H1 (cell line): Measurements from ENCODE around the gene TPBGL. TPM values are rescaled to one million over a fixed set of nuclear protein-coding genes. Genes with fewer than 3 reads are reported as not detected.

ENCODE experiments used
- CTCF ChIA-PET: fragments of 300-600 bp; sonication (Branson Sonifier 250); formaldehyde crosslinking; loops from one replicate; lab custom pipeline; 2021; ENCODE audit not compliant: partially characterized antibody; lab: Charles Lee
- POLR2A ChIA-PET: fragments of 300-600 bp; sonication (Branson Sonifier 250); formaldehyde crosslinking; loops from one replicate; lab custom pipeline; 2021; ENCODE audit warnings: inconsistent platforms; ENCODE audit not compliant: partially characterized antibody; lab: Charles Lee
- DNase-seq, 2 experiments: peaks; one replicate each; pipeline versions ENCODE4 v3.0.0 to v3.0.0-alpha.2; 2010 to 2022; ENCODE audit warnings: low spot score in 2 of 2, low read depth in 1 of 2, mixed read lengths in 1 of 2
- FAIRE-seq: peaks from 2 replicates; lab custom pipeline; 2011; peaks lifted over from hg19 to GRCh38; lab: Jason Lieb, UNC
- H2AFZ ChIP-seq: 2 replicates; pipeline ENCODE4 v1.8.1; 2012; ENCODE audit warnings: low read length, inconsistent platforms
- H2AK5ac ChIP-seq: 2 replicates; pipeline ENCODE4 v1.6.1; 2013; ENCODE audit warnings: low read depth, low read length
- H2BK120ac ChIP-seq: replicated peaks from 2 replicates; pipeline ENCODE3; 2013; ENCODE audit warnings: low read depth, low read length, inconsistent platforms
- H2BK12ac ChIP-seq: 2 replicates; pipeline ENCODE4 v1.6.1; 2013; ENCODE audit warnings: low read depth, low read length
- H2BK15ac ChIP-seq: 2 replicates; pipeline ENCODE4 v1.6.1; 2013; ENCODE audit warnings: low read length
- H2BK20ac ChIP-seq: 2 replicates; pipeline ENCODE4 v1.6.1; 2013; ENCODE audit warnings: low read length
- H2BK5ac ChIP-seq: 2 replicates; pipeline ENCODE4 v1.6.1; 2013; ENCODE audit warnings: low read depth, low read length
- H3K14ac ChIP-seq: 2 replicates; pipeline ENCODE4 v1.6.1; 2013; ENCODE audit warnings: inconsistent platforms; ENCODE audit not compliant: insufficient read length
- H3K18ac ChIP-seq: 2 replicates; pipeline ENCODE4 v1.6.1; 2013; ENCODE audit warnings: low read length; ENCODE audit errors: extremely low read depth
- H3K23ac ChIP-seq: 2 replicates; pipeline ENCODE4 v1.6.1; 2013; ENCODE audit warnings: inconsistent platforms; ENCODE audit not compliant: insufficient read length
- H3K23me2 ChIP-seq: 2 replicates; pipeline ENCODE4 v1.6.1; 2013; ENCODE audit warnings: low read depth, low read length
- H3K27ac ChIP-seq: 2 replicates; pipeline ENCODE4 v1.6.1; 2011; ENCODE audit warnings: low read depth, low read length, inconsistent platforms
- H3K27me3 ChIP-seq, 4 experiments: replicated peaks in 1 of 4; 1 replicate in 1 of 4; 2 replicates in 3 of 4; pipeline versions ENCODE4 v1.6.1 to v1.8.1; 2011 to 2013; ENCODE audit warnings: low read length in 3 of 4, mild to moderate bottlenecking in 3 of 4, inconsistent platforms in 2 of 4, mixed read lengths in 2 of 4, moderate library complexity in 1 of 4; ENCODE audit not compliant: control insufficient read depth in 3 of 4, insufficient read depth in 3 of 4; ENCODE audit errors: extremely low read depth in 1 of 4
- H3K36me3 ChIP-seq, 4 experiments: 2 replicates each; pipeline versions ENCODE4 v1.6.1 to v1.8.1; 2011 to 2013; ENCODE audit warnings: mild to moderate bottlenecking in 4 of 4, low read length in 3 of 4, moderate library complexity in 2 of 4, control low read depth in 1 of 4, inconsistent platforms in 1 of 4; ENCODE audit not compliant: insufficient read depth in 4 of 4, control insufficient read depth in 2 of 4
- H3K4ac ChIP-seq: replicated peaks from 2 replicates; pipeline ENCODE3; 2013; ENCODE audit warnings: low read length, low read depth, mixed read lengths, inconsistent platforms; ENCODE audit not compliant: insufficient read length
- H3K4me1 ChIP-seq, 4 experiments: replicated peaks in 1 of 4; 1 replicate in 1 of 4; 2 replicates in 3 of 4; pipeline versions ENCODE4 v1.6.1 to v1.8.1; 2011 to 2013; ENCODE audit warnings: low read length in 3 of 4, inconsistent platforms in 2 of 4, mixed read lengths in 1 of 4; ENCODE audit not compliant: insufficient read depth in 4 of 4, control insufficient read depth in 3 of 4
- H3K4me2 ChIP-seq, 2 experiments: 2 replicates each; pipeline versions ENCODE4 v1.6.1 to v1.8.1; 2011 to 2013; ENCODE audit warnings: low read depth in 2 of 2, low read length in 2 of 2, control low read depth in 1 of 2, inconsistent platforms in 1 of 2, mild to moderate bottlenecking in 1 of 2; ENCODE audit not compliant: insufficient read depth in 1 of 2
- H3K4me3 ChIP-seq, 4 experiments: fragments of 200-600, 300-600 bp in 1 of 4; sonication (generic), shearing (Covaris generic), sonication (Bioruptor Twin) in 1 of 4; 2 replicates each; pipeline versions ENCODE4 v1.5.1 to v1.8.1; 2011 to 2016; ENCODE audit warnings: low read length in 4 of 4, low read depth in 3 of 4, control low read depth in 2 of 4, inconsistent platforms in 2 of 4, mild to moderate bottlenecking in 2 of 4, mixed read lengths in 1 of 4, moderate library complexity in 1 of 4; ENCODE audit not compliant: insufficient read depth in 2 of 4; ENCODE audit errors: extremely low read depth in 1 of 4
- H3K56ac ChIP-seq: replicated peaks from 2 replicates; pipeline ENCODE3; 2013; ENCODE audit warnings: low read depth, mild to moderate bottlenecking, mixed read lengths, low read length, inconsistent platforms; ENCODE audit not compliant: insufficient read length
- H3K79me1 ChIP-seq: 2 replicates; pipeline ENCODE4 v1.6.1; 2013; ENCODE audit warnings: low read depth, low read length, control low read depth
- H3K79me2 ChIP-seq, 2 experiments: 2 replicates each; pipeline versions ENCODE4 v1.6.1 to v1.8.1; 2012 to 2013; ENCODE audit warnings: low read length in 2 of 2, mild to moderate bottlenecking in 2 of 2, inconsistent platforms in 1 of 2; ENCODE audit not compliant: insufficient read depth in 2 of 2, control insufficient read depth in 1 of 2
- H3K9ac ChIP-seq, 4 experiments: replicated peaks in 1 of 4; 1 replicate in 1 of 4; 2 replicates in 3 of 4; pipeline versions ENCODE4 v1.6.1 to v1.8.1; 2011 to 2013; ENCODE audit warnings: low read depth in 3 of 4, low read length in 3 of 4, control low read depth in 2 of 4, mild to moderate bottlenecking in 2 of 4, moderate library complexity in 2 of 4, inconsistent platforms in 1 of 4; ENCODE audit errors: extremely low read depth in 1 of 4
- H3K9me3 ChIP-seq, 2 experiments: 2 replicates each; pipeline versions ENCODE4 v1.6.1 to v1.8.1; 2012 to 2013; ENCODE audit warnings: mild to moderate bottlenecking in 2 of 2, moderate library complexity in 2 of 2, control low read depth in 1 of 2, inconsistent platforms in 1 of 2, low read depth in 1 of 2, low read length in 1 of 2, mixed read lengths in 1 of 2; ENCODE audit not compliant: insufficient read depth in 2 of 2
- H4K20me1 ChIP-seq, 2 experiments: replicated peaks in 1 of 2; 2 replicates each; pipeline versions ENCODE3 to v1.8.1; 2011 to 2013; ENCODE audit warnings: inconsistent platforms in 2 of 2, low read length in 2 of 2, mild to moderate bottlenecking in 1 of 2; ENCODE audit not compliant: insufficient read depth in 2 of 2, control insufficient read depth in 1 of 2
- H4K5ac ChIP-seq: 2 replicates; pipeline ENCODE4 v1.6.1; 2013; ENCODE audit warnings: low read length, low read depth, mixed read lengths, inconsistent platforms; ENCODE audit not compliant: insufficient read length
- H4K8ac ChIP-seq: 2 replicates; pipeline ENCODE4 v1.8.0; 2013; ENCODE audit warnings: mild to moderate bottlenecking, moderate library complexity, low read length, inconsistent platforms; ENCODE audit not compliant: insufficient read depth; ENCODE audit errors: extremely low read depth
- H4K91ac ChIP-seq: replicated peaks from 2 replicates; pipeline ENCODE3; 2013; ENCODE audit warnings: low read length, mixed read lengths, inconsistent platforms; ENCODE audit not compliant: insufficient read length
- CTCF ChIP-seq, 3 experiments: IDR thresholded peaks; 1 replicate in 2 of 3; 2 replicates in 1 of 3; pipeline versions ENCODE4 v1.5.1 to v1.6.1; 2011; ENCODE audit warnings: low read length in 3 of 3, mild to moderate bottlenecking in 3 of 3, inconsistent platforms in 2 of 3, low read depth in 1 of 3, moderate library complexity in 1 of 3; ENCODE audit not compliant: insufficient read depth in 1 of 3; ENCODE audit errors: control extremely low read depth in 1 of 3
- MAFK ChIP-seq: IDR thresholded peaks from 2 replicates; pipeline ENCODE4 v1.6.1; 2012; ENCODE audit warnings: low read depth, mild to moderate bottlenecking, improper control_type of control experiment, low read length
- POU5F1 ChIP-seq: IDR thresholded peaks from 2 replicates; pipeline ENCODE4 v1.6.1; 2011; ENCODE audit warnings: low read depth, mild to moderate bottlenecking, low read length, moderate library complexity
- WGBS, 2 experiments: shearing (Covaris generic) in 1 of 2; methylation state at CpG; one replicate each; pipeline versions ENCODE4 v1.1.6 to v1.1.7; 2013 to 2015; ENCODE audit warnings: low lambda C conversion rate in 2 of 2, mixed read lengths in 2 of 2, inconsistent platforms in 1 of 2, low coverage in 1 of 2, missing lambda C conversion rate in 1 of 2; ENCODE audit not compliant: insufficient replicate concordance in 2 of 2, insufficient coverage in 1 of 2, insufficient read length in 1 of 2; ENCODE audit errors: extremely low coverage in 1 of 2, missing lambda C conversion rate in 1 of 2; 5-methylcytosine and 5-hydroxymethylcytosine counted together
- polyA plus RNA-seq, 7 experiments: library from polyadenylated mRNA; depleted of rRNA in 3 of 7; stranded (reverse) in 5 of 7; unstranded in 2 of 7; fragments of >200 nt in 5 of 7; fragments of 200-250 nt in 2 of 7; gene quantifications; 1 replicate in 5 of 7; 2 replicates in 1 of 7; 4 replicates in 1 of 7; pipeline versions ENCODE4 v1.2.1 to v1.2.3, GENCODE V29; 2011 to 2013; ENCODE audit warnings: missing spikeins in 2 of 7, mixed read lengths in 2 of 7
- total RNA-seq: library from RNA; stranded (reverse); fragmentation: NEBNext Ultra II Directional; extraction: Animal tissue kit (Norgen Biotek cat#: 25700); gene quantifications from 2 replicates; pipeline ENCODE4 v1.2.1, GENCODE V29; 2021

Gene TPBGL
- total and polyA plus RNA-seq, 2 of the 8 experiments (the other 6 are each of a cell fraction or from before 2014, with no cell fraction given): 0.26 to 0.37 TPM

- no peak overlapping the region for H3K4me2 ChIP-seq
- H2BK12ac ChIP-seq: no peak overlapping the region
- H3K36me3 ChIP-seq: no peaks in the 10 kb centered on the region
- DNase-seq (no peak), FAIRE-seq (no peak)
- H3K9me3 ChIP-seq: no peaks in the 10 kb centered on the region
- H3K9ac ChIP-seq: no peak overlapping the region
- TF ChIP-seq POU5F1: no peak
- 0 out of 2 replicates have a peak, but pooled peaks have one; percentile 17 for TF ChIP-seq MAFK
- TF ChIP-seq CTCF (IDR thresholded peaks at IDR 0.05; ENCODE audit: control extremely low read depth in 1 of 3, insufficient read depth in 1 of 3, low read depth in 1 of 3, low read length in 3 of 3): peak in 2 of 3 experiments; percentile 15 to 24; a peak in 2 of 4 replicates
- TF ChIP-seq, all 59 proteins: peak for 2
- 68% methylated on average over 5 of the region's 5 CpGs; no CpG with 5 or more reads in 1 of the 2 experiments for WGBS, 2 experiments
- Histone ChIP-seq H2AFZ (no peak overlapping the region), H4K8ac (no peak overlapping the region; the same call in 1 of the 2 replicates), H3K79me2 (no peaks in the 10 kb centered on the region), H3K18ac (no peak overlapping the region), H4K5ac (no peak overlapping the region), H3K79me1 (no peaks in the 10 kb centered on the region), H3K56ac (no peak overlapping the region), H3K27me3 (no peaks in the 10 kb centered on the region), H2BK5ac (no peak overlapping the region), H2BK120ac (no peak overlapping the region), H2BK15ac (no peak overlapping the region; the same call in 1 of the 2 replicates), H2BK20ac (no peak overlapping the region), H3K4ac (no peak overlapping the region), H3K23ac (no peak overlapping the region), H2AK5ac (no peak overlapping the region), H3K14ac (no peak overlapping the region), H3K27ac (no peak overlapping the region), H3K4me3 (no peak overlapping the region), H4K20me1 (peaks cover 0 to 1% of the 10 kb centered on the region in 2 experiments), H4K91ac (no peak overlapping the region), H3K4me1 (peaks cover 0 to 5% (median 1%) of the 10 kb centered on the region in 4 experiments; a peak in 1 of 7 replicates), H3K23me2 (no peaks in the 10 kb centered on the region)
- CTCF ChIA-PET: interaction anchor here (0.8 to 45.7 kb wide), 15 partner anchors 9 to 294 kb away, joined by 3 to 952 read pairs (median 5); partner anchors contain the start of genes SLCO2B1 and TPBGL
- POLR2A ChIA-PET: interaction anchor here (2.1 to 2.7 kb wide), 2 partner anchors 9 to 16 kb away, joined by 6 to 10 read pairs; partner anchors contain the start of gene TPBGL
These were observed 16.5 kb upstream of the TPBGL start for GRCh38 chr11:75223954-75224643.
